Measurements from ENCODE around the gene RIMKLA.

DNA sequence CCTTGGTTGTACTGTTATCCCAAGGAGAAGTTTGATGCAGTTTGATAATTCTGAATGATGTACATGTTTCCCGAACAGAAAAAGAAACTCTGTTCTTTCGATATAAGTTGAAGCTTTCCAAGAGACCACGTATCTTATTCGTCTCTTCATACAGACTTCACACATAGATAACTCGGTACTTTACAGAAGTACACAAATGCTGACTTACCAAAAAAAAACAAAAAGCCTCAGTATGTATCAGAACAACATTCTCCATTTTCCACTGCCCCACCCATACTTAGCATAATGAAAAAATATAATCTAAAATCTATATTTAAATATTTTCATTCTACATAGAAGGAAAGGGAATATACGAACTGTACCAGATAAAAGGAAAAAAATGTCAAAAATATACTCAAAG is 47.7 kb upstream of the RIMKLA start:
- TF ChIP-seq RFX5 (IDR thresholded peaks at IDR 0.05; ENCODE audit: low read depth, low read length) (no peak), EHMT2 (IDR thresholded peaks at IDR 0.05; ENCODE audit: borderline replicate concordance, low read depth, low read length) (no peak)
- TF ChIP-seq, protein P1, sequence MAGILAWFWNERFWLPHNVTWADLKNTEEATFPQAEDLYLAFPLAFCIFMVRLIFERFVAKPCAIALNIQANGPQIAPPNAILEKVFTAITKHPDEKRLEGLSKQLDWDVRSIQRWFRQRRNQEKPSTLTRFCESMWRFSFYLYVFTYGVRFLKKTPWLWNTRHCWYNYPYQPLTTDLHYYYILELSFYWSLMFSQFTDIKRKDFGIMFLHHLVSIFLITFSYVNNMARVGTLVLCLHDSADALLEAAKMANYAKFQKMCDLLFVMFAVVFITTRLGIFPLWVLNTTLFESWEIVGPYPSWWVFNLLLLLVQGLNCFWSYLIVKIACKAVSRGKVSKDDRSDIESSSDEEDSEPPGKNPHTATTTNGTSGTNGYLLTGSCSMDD (CRISPR knock-in tag; IDR thresholded peaks at IDR 0.05), result no peak
- TF ChIP-seq, protein P2, sequence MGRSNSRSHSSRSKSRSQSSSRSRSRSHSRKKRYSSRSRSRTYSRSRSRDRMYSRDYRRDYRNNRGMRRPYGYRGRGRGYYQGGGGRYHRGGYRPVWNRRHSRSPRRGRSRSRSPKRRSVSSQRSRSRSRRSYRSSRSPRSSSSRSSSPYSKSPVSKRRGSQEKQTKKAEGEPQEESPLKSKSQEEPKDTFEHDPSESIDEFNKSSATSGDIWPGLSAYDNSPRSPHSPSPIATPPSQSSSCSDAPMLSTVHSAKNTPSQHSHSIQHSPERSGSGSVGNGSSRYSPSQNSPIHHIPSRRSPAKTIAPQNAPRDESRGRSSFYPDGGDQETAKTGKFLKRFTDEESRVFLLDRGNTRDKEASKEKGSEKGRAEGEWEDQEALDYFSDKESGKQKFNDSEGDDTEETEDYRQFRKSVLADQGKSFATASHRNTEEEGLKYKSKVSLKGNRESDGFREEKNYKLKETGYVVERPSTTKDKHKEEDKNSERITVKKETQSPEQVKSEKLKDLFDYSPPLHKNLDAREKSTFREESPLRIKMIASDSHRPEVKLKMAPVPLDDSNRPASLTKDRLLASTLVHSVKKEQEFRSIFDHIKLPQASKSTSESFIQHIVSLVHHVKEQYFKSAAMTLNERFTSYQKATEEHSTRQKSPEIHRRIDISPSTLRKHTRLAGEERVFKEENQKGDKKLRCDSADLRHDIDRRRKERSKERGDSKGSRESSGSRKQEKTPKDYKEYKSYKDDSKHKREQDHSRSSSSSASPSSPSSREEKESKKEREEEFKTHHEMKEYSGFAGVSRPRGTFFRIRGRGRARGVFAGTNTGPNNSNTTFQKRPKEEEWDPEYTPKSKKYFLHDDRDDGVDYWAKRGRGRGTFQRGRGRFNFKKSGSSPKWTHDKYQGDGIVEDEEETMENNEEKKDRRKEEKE (IDR thresholded peaks at IDR 0.05), result no peak

All from HepG2 (cell line).